H9 (cell line): ENCODE data around the gene COL23A1. TPM values are rescaled to one million over a fixed set of nuclear protein-coding genes. Genes with fewer than 3 reads are reported as not detected.

Source experiments
- DNase-seq: peaks from one replicate; pipeline ENCODE4 v3.0.0-alpha.2; 2017
- H2AFZ ChIP-seq: one replicate; pipeline ENCODE4 v1.6.1; 2013; ENCODE audit warnings: mild to moderate bottlenecking, low read length, control low read depth, moderate library complexity
- H2AK5ac ChIP-seq: 2 replicates; pipeline ENCODE4 v1.6.1; 2013; ENCODE audit warnings: low read length, control low read depth, mixed read lengths; ENCODE audit not compliant: insufficient read length
- H2BK120ac ChIP-seq: one replicate; pipeline ENCODE4 v1.6.1; 2013; ENCODE audit warnings: low read depth, mild to moderate bottlenecking, low read length, control low read depth, inconsistent platforms; ENCODE audit not compliant: poor library complexity, severe bottlenecking
- H2BK12ac ChIP-seq: 2 replicates; pipeline ENCODE4 v1.6.1; 2013; ENCODE audit warnings: low read length, control low read depth, mixed read lengths, low read depth; ENCODE audit not compliant: insufficient read length
- H2BK15ac ChIP-seq: 2 replicates; pipeline ENCODE4 v1.6.1; 2013; ENCODE audit warnings: low read depth, low read length, control low read depth
- H2BK20ac ChIP-seq: one replicate; pipeline ENCODE4 v1.6.1; 2013; ENCODE audit warnings: low read depth, mild to moderate bottlenecking, low read length, control low read depth, inconsistent platforms; ENCODE audit not compliant: poor library complexity, severe bottlenecking
- H2BK5ac ChIP-seq: 2 replicates; pipeline ENCODE4 v1.6.1; 2013; ENCODE audit warnings: low read length, control low read depth, mixed read lengths; ENCODE audit not compliant: insufficient read length
- H3K14ac ChIP-seq: 2 replicates; pipeline ENCODE4 v1.6.1; 2013; ENCODE audit warnings: low read length, control low read depth; ENCODE audit not compliant: insufficient read depth
- H3K18ac ChIP-seq: 2 replicates; pipeline ENCODE4 v1.6.1; 2013; ENCODE audit warnings: low read depth, mild to moderate bottlenecking, mixed read lengths, low read length, control low read depth; ENCODE audit not compliant: insufficient read length
- H3K23ac ChIP-seq: 2 replicates; pipeline ENCODE4 v1.6.1; 2013; ENCODE audit warnings: low read length, control low read depth, mixed read lengths, low read depth; ENCODE audit not compliant: insufficient read length
- H3K23me2 ChIP-seq: 2 replicates; pipeline ENCODE4 v1.6.1; 2013; ENCODE audit warnings: low read depth, mild to moderate bottlenecking, mixed read lengths, low read length, control low read depth; ENCODE audit not compliant: insufficient read length, poor library complexity, severe bottlenecking
- H3K27ac ChIP-seq: 2 replicates; pipeline ENCODE4 v1.5.1; 2013; ENCODE audit warnings: low read length, control low read depth, mixed read lengths, low read depth; ENCODE audit not compliant: insufficient read length
- H3K27me3 ChIP-seq: 2 replicates; pipeline ENCODE4 v1.6.1; 2013; ENCODE audit warnings: low read length, control low read depth, inconsistent platforms; ENCODE audit not compliant: insufficient read depth
- H3K4ac ChIP-seq: 2 replicates; pipeline ENCODE4 v1.6.1; 2013; ENCODE audit warnings: low read depth, mild to moderate bottlenecking, control low read depth, inconsistent platforms, low read length, moderate library complexity
- H3K4me1 ChIP-seq: 2 replicates; pipeline ENCODE4 v1.6.1; 2013; ENCODE audit warnings: low read length, control low read depth, inconsistent platforms; ENCODE audit not compliant: insufficient read depth
- H3K4me2 ChIP-seq: 2 replicates; pipeline ENCODE4 v1.6.1; 2013; ENCODE audit warnings: low read length, control low read depth, mixed read lengths; ENCODE audit not compliant: insufficient read length, insufficient read depth
- H3K56ac ChIP-seq: 2 replicates; pipeline ENCODE4 v1.6.1; 2013; ENCODE audit warnings: low read depth, mild to moderate bottlenecking, mixed read lengths, low read length, control low read depth; ENCODE audit not compliant: insufficient read length
- H3K79me1 ChIP-seq: 2 replicates; pipeline ENCODE4 v1.6.1; 2013; ENCODE audit warnings: low read depth, mild to moderate bottlenecking, moderate library complexity, low read length, control low read depth, inconsistent platforms; ENCODE audit not compliant: insufficient read depth, poor library complexity, severe bottlenecking
- H3K79me2 ChIP-seq: 2 replicates; pipeline ENCODE4 v1.6.1; 2013; ENCODE audit warnings: low read length, control low read depth, inconsistent platforms; ENCODE audit not compliant: insufficient read depth
- H3K9ac ChIP-seq: 2 replicates; pipeline ENCODE4 v1.6.1; 2013; ENCODE audit warnings: low read length, control low read depth, mixed read lengths; ENCODE audit not compliant: insufficient read length; ENCODE audit errors: extremely low read depth
- H3K9me3 ChIP-seq: one replicate; pipeline ENCODE4 v1.6.1; 2013; ENCODE audit warnings: low read depth, low read length, inconsistent platforms; ENCODE audit not compliant: control insufficient read depth
- H3T11ph ChIP-seq: one replicate; pipeline ENCODE4 v1.6.1; 2013; ENCODE audit warnings: mild to moderate bottlenecking, low read length, control low read depth, inconsistent platforms
- H4K20me1 ChIP-seq: one replicate; pipeline ENCODE4 v1.6.1; 2013; ENCODE audit not compliant: control insufficient read depth, insufficient read length, insufficient read depth
- H4K5ac ChIP-seq: 2 replicates; pipeline ENCODE4 v1.6.1; 2013; ENCODE audit warnings: low read depth, mild to moderate bottlenecking, mixed read lengths, low read length, control low read depth; ENCODE audit not compliant: insufficient read length
- H4K8ac ChIP-seq: replicated peaks from 2 replicates; pipeline ENCODE4 v1.6.1; 2013; ENCODE audit warnings: low read length, control low read depth, mixed read lengths, low read depth; ENCODE audit not compliant: insufficient read length
- H4K91ac ChIP-seq: 2 replicates; pipeline ENCODE4 v1.6.1; 2013; ENCODE audit warnings: low read depth, mild to moderate bottlenecking, moderate library complexity, mixed read lengths, low read length, control low read depth; ENCODE audit not compliant: insufficient read length
- H3K27ac Mint-ChIP-seq, 3 experiments: 2 replicates in 2 of 3; 3 replicates in 1 of 3; pipeline ENCODE4 v1.8.0; 2020 to 2021; ENCODE audit warnings: mixed read lengths in 3 of 3, mild to moderate bottlenecking in 1 of 3, moderate library complexity in 1 of 3
- H3K27me3 Mint-ChIP-seq: 2 replicates; pipeline ENCODE4 v1.8.0; 2021; ENCODE audit warnings: low read depth, mild to moderate bottlenecking, moderate library complexity, mixed read lengths
- H3K36me3 Mint-ChIP-seq, 3 experiments: 2 replicates in 2 of 3; 3 replicates in 1 of 3; pipeline ENCODE4 v1.8.0; 2020 to 2021; ENCODE audit warnings: low read depth in 3 of 3, mixed read lengths in 3 of 3; ENCODE audit not compliant: insufficient read depth in 1 of 3
- H3K4me1 Mint-ChIP-seq, 2 experiments: 2 replicates each; pipeline ENCODE4 v1.8.0; 2020; ENCODE audit warnings: mixed read lengths in 2 of 2
- H3K4me3 Mint-ChIP-seq, 2 experiments: 2 replicates in 1 of 2; 3 replicates in 1 of 2; pipeline ENCODE4 v1.8.0; 2020 to 2021; ENCODE audit warnings: mild to moderate bottlenecking in 2 of 2, mixed read lengths in 2 of 2, moderate library complexity in 1 of 2
- H3K9me3 Mint-ChIP-seq, 2 experiments: 2 replicates in 1 of 2; 3 replicates in 1 of 2; pipeline ENCODE4 v1.8.0; 2020; ENCODE audit warnings: mild to moderate bottlenecking in 2 of 2, mixed read lengths in 2 of 2, moderate library complexity in 1 of 2
- WGBS: extraction: QIAGEN DNeasy Blood & Tissue Kit; methylation state at CpG from one replicate; pipeline ENCODE4 v1.1.7; 2013; ENCODE audit warnings: missing lambda C conversion rate, low lambda C conversion rate, mixed read lengths; ENCODE audit not compliant: insufficient read length; ENCODE audit errors: extremely low coverage; 5-methylcytosine and 5-hydroxymethylcytosine counted together
- total RNA-seq: library from RNA; stranded (reverse); gene quantifications from 2 replicates; pipeline ENCODE4 v1.2.1, GENCODE V29; 2021
- TF ChIP-seq, protein P1 (sequence below): fragments of 200-600 bp; sonication (generic); conservative IDR thresholded peaks from 3 replicates; pipeline ENCODE4 v1.8.0; 2021; ENCODE audit warnings: antibody characterized with exemption, mild to moderate bottlenecking

The COL23A1 gene
- total RNA-seq, 1 experiment from 2014 or later: 2.6 TPM

- H3K9ac ChIP-seq: no peak overlapping the region
- no peaks in the 10 kb centered on the region for H3K27me3 ChIP-seq
- H2AFZ ChIP-seq: no peak overlapping the region
- no peak overlapping the region for H2BK5ac ChIP-seq
- H2BK20ac ChIP-seq: no peak overlapping the region
- H3T11ph ChIP-seq: no peak overlapping the region
- H3K4ac ChIP-seq: no peak overlapping the region
- no peak overlapping the region for H3K4me3 Mint-ChIP-seq
- H3K36me3 Mint-ChIP-seq: peaks cover 24 to 75% (median 55%) of the 10 kb centered on the region in 3 experiments; a peak in 6 of 7 replicates
- no peak overlapping the region; a peak in 1 of 7 replicates for H3K27ac Mint-ChIP-seq
- no peaks in the 10 kb centered on the region for H3K23me2 ChIP-seq
- peaks cover 2% of the 10 kb centered on the region; the same call in 1 of the 2 replicates for H3K4me1 ChIP-seq
- no peak for DNase-seq
- no CpG with 5 or more reads among the region's 5 CpGs for WGBS
- H3K4me2 ChIP-seq: no peak overlapping the region
- H4K8ac ChIP-seq: no peak overlapping the region
- no peaks in the 10 kb centered on the region for H3K79me1 ChIP-seq
- no peaks in the 10 kb centered on the region for H3K79me2 ChIP-seq
- H3K27ac ChIP-seq: no peak overlapping the region
- no peak overlapping the region for H3K23ac ChIP-seq
- no peaks in the 10 kb centered on the region for H3K9me3 ChIP-seq
- H3K27me3 Mint-ChIP-seq: no peaks in the 10 kb centered on the region
- H3K56ac ChIP-seq: no peak overlapping the region
- H3K18ac ChIP-seq: no peak overlapping the region
- H2AK5ac ChIP-seq: no peak overlapping the region
- no peak overlapping the region for H2BK15ac ChIP-seq
- H4K5ac ChIP-seq: no peak overlapping the region
- peaks cover 17% of the 10 kb centered on the region in 2 experiments for H3K4me1 Mint-ChIP-seq
- TF ChIP-seq, protein P1, sequence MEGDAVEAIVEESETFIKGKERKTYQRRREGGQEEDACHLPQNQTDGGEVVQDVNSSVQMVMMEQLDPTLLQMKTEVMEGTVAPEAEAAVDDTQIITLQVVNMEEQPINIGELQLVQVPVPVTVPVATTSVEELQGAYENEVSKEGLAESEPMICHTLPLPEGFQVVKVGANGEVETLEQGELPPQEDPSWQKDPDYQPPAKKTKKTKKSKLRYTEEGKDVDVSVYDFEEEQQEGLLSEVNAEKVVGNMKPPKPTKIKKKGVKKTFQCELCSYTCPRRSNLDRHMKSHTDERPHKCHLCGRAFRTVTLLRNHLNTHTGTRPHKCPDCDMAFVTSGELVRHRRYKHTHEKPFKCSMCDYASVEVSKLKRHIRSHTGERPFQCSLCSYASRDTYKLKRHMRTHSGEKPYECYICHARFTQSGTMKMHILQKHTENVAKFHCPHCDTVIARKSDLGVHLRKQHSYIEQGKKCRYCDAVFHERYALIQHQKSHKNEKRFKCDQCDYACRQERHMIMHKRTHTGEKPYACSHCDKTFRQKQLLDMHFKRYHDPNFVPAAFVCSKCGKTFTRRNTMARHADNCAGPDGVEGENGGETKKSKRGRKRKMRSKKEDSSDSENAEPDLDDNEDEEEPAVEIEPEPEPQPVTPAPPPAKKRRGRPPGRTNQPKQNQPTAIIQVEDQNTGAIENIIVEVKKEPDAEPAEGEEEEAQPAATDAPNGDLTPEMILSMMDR: no peak
- no peak overlapping the region for H3K14ac ChIP-seq
- no peak overlapping the region for H2BK120ac ChIP-seq
- no peak overlapping the region for H4K91ac ChIP-seq
- H2BK12ac ChIP-seq: no peak overlapping the region
- H4K20me1 ChIP-seq: peaks cover 3% of the 10 kb centered on the region
- H3K9me3 Mint-ChIP-seq: no peaks in the 10 kb centered on the region
These were observed 368.3 kb downstream of the COL23A1 start for GRCh38 chr5:178221853-178222252.
